Transverse colon (tissue), 3 donors: Measurements from ENCODE around the gene ABLIM2.

Experiments
- CTCF ChIP-seq, 5 experiments: fragments of 200-600 bp in 3 of 5; fragments of 450-650 bp in 2 of 5; sonication (generic) in 3 of 5; IDR thresholded peaks; 1 replicate in 2 of 5; 2 replicates in 3 of 5; pipeline ENCODE4 v1.5.1; 2016 to 2017; ENCODE audit warnings: antibody characterized with exemption in 5 of 5, inconsistent platforms in 3 of 5, mild to moderate bottlenecking in 2 of 5, moderate library complexity in 1 of 5
- POLR2A ChIP-seq: fragments of 450-650 bp; IDR thresholded peaks from one replicate; pipeline ENCODE4 v1.6.1; 2016; ENCODE audit warnings: antibody characterized with exemption, mild to moderate bottlenecking, moderate library complexity

GRCh38 chr4:8110071-8110986 is 48.3 kb downstream of the ABLIM2 start:
- TF ChIP-seq POLR2A (no peak), CTCF (IDR thresholded peaks at IDR 0.05) (no peak)
